Skeletal muscle tissue (tissue), 4 donors: ENCODE measurements around the gene LBHD2. TPM values are rescaled to one million over a fixed set of nuclear protein-coding genes. Genes with fewer than 3 reads are reported as not detected.

Experiments used
- H3K27ac ChIP-seq: one replicate; pipeline ENCODE4 v1.7.0; 2013; ENCODE audit warnings: mild to moderate bottlenecking, low read depth, low read length, inconsistent platforms
- H3K27me3 ChIP-seq, 3 donors: one replicate each; pipeline ENCODE4 v1.7.0; 2013; ENCODE audit warnings: low read length in 3 of 3; ENCODE audit not compliant: control insufficient read depth in 3 of 3, insufficient read depth in 3 of 3
- H3K36me3 ChIP-seq, 3 donors: one replicate each; pipeline ENCODE4 v1.7.0; 2013; ENCODE audit warnings: low read length in 3 of 3; ENCODE audit not compliant: control insufficient read depth in 3 of 3, insufficient read depth in 3 of 3
- H3K4me1 ChIP-seq, 3 donors: one replicate each; pipeline ENCODE4 v1.7.0; 2013; ENCODE audit warnings: low read length in 3 of 3, mild to moderate bottlenecking in 3 of 3; ENCODE audit not compliant: control insufficient read depth in 3 of 3, insufficient read depth in 3 of 3
- H3K4me3 ChIP-seq, 3 donors: one replicate each; pipeline ENCODE4 v1.7.0; 2013; ENCODE audit warnings: low read length in 3 of 3
- H3K9ac ChIP-seq, 3 donors: one replicate each; pipeline ENCODE4 v1.7.0; 2013; ENCODE audit warnings: low read length in 3 of 3, mild to moderate bottlenecking in 3 of 3, moderate library complexity in 2 of 3, low read depth in 1 of 3
- H3K9me3 ChIP-seq, 3 donors: one replicate each; pipeline ENCODE4 v1.7.0; 2013; ENCODE audit warnings: low read length in 3 of 3; ENCODE audit not compliant: control insufficient read depth in 3 of 3
- total RNA-seq: library from RNA; depleted of rRNA; stranded (reverse); fragments of >200 nt; gene quantifications from one replicate; pipeline ENCODE4 v1.2.3, GENCODE V29; 2014
- donor health status: Osteomylitis.

The LBHD2 gene
- total RNA-seq, 1 donor from 2014 or later: not detected

DNA sequence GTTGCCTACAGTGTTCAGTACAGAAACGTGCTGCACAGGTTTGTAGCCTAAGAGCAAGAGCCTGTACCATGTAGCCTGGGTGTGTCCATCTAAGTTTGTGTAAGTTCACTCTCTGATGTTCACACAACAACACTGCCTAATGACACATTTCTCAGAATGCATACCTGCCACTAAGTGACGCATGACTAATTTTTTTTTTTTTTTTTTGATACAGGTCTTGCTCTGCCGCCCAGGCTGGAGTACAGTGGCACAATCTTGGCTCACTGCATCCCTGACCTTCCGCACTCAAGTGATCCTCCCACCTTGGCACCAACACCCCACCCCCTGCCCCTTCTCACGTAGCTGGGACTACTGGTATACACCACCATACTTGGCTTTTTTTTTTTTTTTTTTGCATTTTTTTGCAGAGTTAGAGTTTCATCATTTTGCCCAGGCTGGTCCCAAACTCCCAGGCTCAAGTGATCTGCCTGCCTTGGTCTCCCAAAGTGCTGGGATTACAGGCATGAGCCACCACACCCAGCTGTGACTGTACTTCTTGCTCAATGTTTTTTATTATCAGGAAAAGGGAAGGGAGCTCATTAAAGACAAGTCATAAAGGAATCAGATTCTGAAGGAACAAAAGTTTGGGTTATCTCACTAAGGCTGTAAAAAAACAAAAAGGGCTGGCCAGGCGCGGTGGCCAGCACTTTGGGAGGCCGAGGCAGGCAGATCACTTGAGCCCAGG, 16.6 kb upstream of the LBHD2 start:
- Histone ChIP-seq H3K36me3 (no peaks in the 10 kb centered on the region), H3K27ac (peak overlapping the region; percentile 40), H3K9ac (no peak overlapping the region), H3K4me3 (no peak overlapping the region), H3K27me3 (no peaks in the 10 kb centered on the region), H3K9me3 (no peaks in the 10 kb centered on the region), H3K4me1 (peaks cover 3 to 17% (median 9%) of the 10 kb centered on the region in 3 donors)

GRCh38 chr14:103068351-103069073, 15.5 kb upstream of the LBHD2 start:
- Histone ChIP-seq H3K9ac (no peak overlapping the region), H3K27me3 (no peaks in the 10 kb centered on the region), H3K27ac (no peak overlapping the region), H3K9me3 (no peaks in the 10 kb centered on the region), H3K4me1 (peaks cover 6 to 17% (median 10%) of the 10 kb centered on the region in 3 donors), H3K4me3 (no peak overlapping the region), H3K36me3 (no peaks in the 10 kb centered on the region)

DNA sequence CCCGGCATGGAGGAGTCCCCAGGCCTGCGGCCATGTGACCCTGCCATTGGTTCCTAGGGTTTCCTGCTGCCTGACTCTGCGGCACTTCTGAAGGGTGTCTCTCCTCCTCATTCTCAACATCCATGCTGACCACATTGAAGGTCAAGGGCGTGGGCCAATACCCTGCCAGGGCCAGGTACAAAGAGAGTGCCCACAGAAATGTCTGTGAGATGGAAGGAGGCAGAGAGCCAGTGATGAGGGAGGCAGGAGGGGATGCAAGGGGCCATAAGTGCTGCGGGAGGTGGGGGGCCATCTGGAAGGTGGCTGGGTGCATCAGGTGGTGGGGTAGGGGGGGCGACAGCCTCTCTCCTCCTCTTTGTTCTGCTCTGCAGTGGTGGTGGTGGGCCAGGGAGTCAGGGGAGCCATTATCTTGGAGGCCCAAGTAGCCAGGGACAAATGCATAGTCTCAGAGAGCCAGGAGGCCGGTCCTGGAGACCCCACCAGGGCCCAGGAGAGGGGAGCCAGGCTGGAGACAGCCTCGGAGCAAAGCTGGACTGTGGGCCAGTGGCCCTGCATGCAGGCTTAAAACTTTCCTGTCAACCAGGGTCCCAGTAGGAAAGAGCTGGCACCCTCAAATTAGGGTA, 13.6 kb upstream of the LBHD2 start:
- Histone ChIP-seq H3K9ac (no peak overlapping the region), H3K4me1 (peaks cover 9 to 31% (median 25%) of the 10 kb centered on the region in 3 donors), H3K27me3 (no peaks in the 10 kb centered on the region), H3K4me3 (no peak overlapping the region), H3K27ac (no peak overlapping the region), H3K36me3 (no peaks in the 10 kb centered on the region), H3K9me3 (no peaks in the 10 kb centered on the region)

DNA sequence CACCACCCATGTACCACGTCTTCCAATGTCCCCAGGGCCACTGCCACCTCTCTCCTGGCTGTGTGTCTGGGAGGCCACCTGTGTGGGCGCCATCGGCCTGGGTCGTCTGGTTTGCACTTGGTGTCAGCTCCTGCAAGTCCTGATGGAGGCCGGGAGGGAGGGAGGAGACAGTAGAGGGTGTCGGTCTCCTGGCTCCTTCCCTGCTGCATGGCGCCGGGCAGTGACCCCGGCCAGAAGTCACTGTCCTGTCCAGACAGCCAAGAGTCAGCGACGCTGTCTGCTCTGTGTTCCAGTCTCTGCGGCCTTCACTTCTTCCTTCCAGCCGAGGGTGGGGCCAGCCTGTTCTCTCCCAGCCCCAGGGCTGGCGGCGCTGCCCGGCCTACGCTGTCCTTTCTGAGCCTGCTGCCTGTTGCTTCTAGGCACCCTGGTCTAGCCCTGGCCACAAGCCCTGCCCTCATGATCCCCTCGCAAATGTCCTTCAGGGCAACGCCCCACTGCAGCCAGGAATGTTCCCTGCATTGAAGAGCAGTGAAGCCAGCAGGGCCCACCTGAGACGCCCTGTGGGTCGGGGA, 13.0 kb upstream of the LBHD2 start:
- H3K36me3 ChIP-seq: no peaks in the 10 kb centered on the region
- H3K4me3 ChIP-seq: no peak overlapping the region
- no peaks in the 10 kb centered on the region for H3K27me3 ChIP-seq
- peaks cover 9 to 29% (median 22%) of the 10 kb centered on the region in 3 donors for H3K4me1 ChIP-seq
- H3K27ac ChIP-seq: no peak overlapping the region
- no peaks in the 10 kb centered on the region for H3K9me3 ChIP-seq
- H3K9ac ChIP-seq: no peak overlapping the region

- Histone ChIP-seq H3K4me3 (no peak overlapping the region), H3K27ac (no peak overlapping the region), H3K27me3 (no peaks in the 10 kb centered on the region), H3K9me3 (no peaks in the 10 kb centered on the region), H3K4me1 (peaks cover 9 to 26% (median 22%) of the 10 kb centered on the region in 3 donors), H3K9ac (no peak overlapping the region), H3K36me3 (no peaks in the 10 kb centered on the region)
Observed at GRCh38 chr14:103071544-103072251, 12.3 kb upstream of the LBHD2 start.

DNA sequence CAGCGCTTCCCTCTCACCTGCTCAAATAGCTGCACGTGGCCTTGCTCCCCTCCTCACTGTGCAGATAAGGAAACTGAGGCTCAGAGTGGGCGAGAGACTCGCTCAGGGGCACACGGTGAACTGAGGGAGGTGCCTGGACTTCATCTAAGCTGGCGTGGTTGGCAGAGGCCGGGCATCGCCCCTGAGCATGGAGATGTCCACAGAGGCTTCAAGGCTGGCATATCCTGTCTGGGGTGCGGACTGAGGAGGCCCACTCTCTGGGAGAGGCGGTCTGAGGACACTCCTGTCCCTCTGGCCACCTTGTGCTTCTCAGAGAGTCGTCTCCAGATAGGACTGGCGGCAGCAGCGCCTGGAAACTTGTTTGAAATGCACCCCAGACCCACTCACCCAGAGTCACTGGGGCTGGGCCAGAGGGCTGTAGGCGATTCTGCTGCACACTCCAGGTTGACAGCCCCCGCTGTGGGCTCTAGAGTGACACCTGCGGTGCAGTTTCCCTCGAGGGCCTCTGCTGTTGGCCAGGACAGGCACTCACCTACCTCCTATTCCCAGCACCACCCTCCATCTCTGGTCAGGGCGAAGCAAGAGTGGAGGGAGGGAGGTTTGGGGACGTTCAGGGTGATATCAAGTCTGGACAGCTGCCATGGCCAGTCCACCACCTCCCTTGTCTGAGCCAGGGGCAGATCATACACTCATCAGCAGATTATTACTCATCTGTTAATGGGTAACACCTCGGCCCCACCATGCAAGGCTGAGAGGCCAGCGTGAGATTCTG, 11.2 kb upstream of the LBHD2 start:
- Histone ChIP-seq H3K27ac (no peak overlapping the region), H3K9ac (no peak overlapping the region), H3K4me1 (peaks cover 9 to 26% (median 22%) of the 10 kb centered on the region in 3 donors), H3K36me3 (no peaks in the 10 kb centered on the region), H3K9me3 (no peaks in the 10 kb centered on the region), H3K27me3 (no peaks in the 10 kb centered on the region), H3K4me3 (no peak overlapping the region)

- no peaks in the 10 kb centered on the region for H3K9me3 ChIP-seq
- peaks cover 9 to 23% (median 22%) of the 10 kb centered on the region in 3 donors for H3K4me1 ChIP-seq
- no peaks in the 10 kb centered on the region for H3K27me3 ChIP-seq
- H3K4me3 ChIP-seq: no peak overlapping the region
- no peak overlapping the region for H3K9ac ChIP-seq
- H3K27ac ChIP-seq: no peak overlapping the region
- no peaks in the 10 kb centered on the region for H3K36me3 ChIP-seq
Observed at GRCh38 chr14:103073367-103073875, 10.6 kb upstream of the LBHD2 start.

GRCh38 chr14:103073876-103074728, 9.9 kb upstream of the LBHD2 start:
- H3K4me3 ChIP-seq: no peak overlapping the region
- peak overlapping the region in 2 of 3 donors; percentile 3 to 14 for H3K9ac ChIP-seq
- no peaks in the 10 kb centered on the region for H3K27me3 ChIP-seq
- no peaks in the 10 kb centered on the region for H3K36me3 ChIP-seq
- no peak overlapping the region for H3K27ac ChIP-seq
- H3K9me3 ChIP-seq: no peaks in the 10 kb centered on the region
- peaks cover 7 to 23% (median 22%) of the 10 kb centered on the region in 3 donors for H3K4me1 ChIP-seq
